ENCODE data around the gene MAP2. TPM values are rescaled to one million over a fixed set of nuclear protein-coding genes. Genes with fewer than 3 reads are reported as not detected.

The MAP2 gene
- total and polyA plus RNA-seq, 4 donors: 0.70 to 4.2 (median 1.9) TPM

- Histone ChIP-seq H3K4me3 (ENCODE audit: low read depth in 1 of 3, low read length in 3 of 3) (no peak overlapping the region), H3K27me3 (ENCODE audit: control insufficient read depth in 4 of 4, insufficient read depth in 4 of 4, low read length in 3 of 4) (peaks cover 0 to 3% (median 0%) of the 10 kb centered on the region in 4 donors), H3K4me1 (ENCODE audit: control insufficient read depth in 4 of 4, insufficient read depth in 4 of 4, low read length in 3 of 4) (no peaks in the 10 kb centered on the region), H3K9ac (ENCODE audit: low read depth in 1 of 2, low read length in 2 of 2) (no peak overlapping the region), H3K36me3 (ENCODE audit: control insufficient read depth in 4 of 4, insufficient read depth in 3 of 4, low read depth in 1 of 4, low read length in 3 of 4) (no peaks in the 10 kb centered on the region), H3K27ac (ENCODE audit: low read depth in 1 of 2, low read length in 2 of 2) (no peak overlapping the region), H3K9me3 (ENCODE audit: control insufficient read depth in 4 of 4, low read length in 3 of 4) (no peaks in the 10 kb centered on the region)
- no peak for TF ChIP-seq RXRA (IDR thresholded peaks at IDR 0.05)
- TF ChIP-seq NR2F2 (IDR thresholded peaks at IDR 0.05): no peak
- TF ChIP-seq EGR1 (IDR thresholded peaks at IDR 0.05; ENCODE audit: low read depth in 2 of 2): no peak
- TF ChIP-seq HNF4G (IDR thresholded peaks at IDR 0.05): no peak
- no peak for TF ChIP-seq JUND (IDR thresholded peaks at IDR 0.05)
- no peak for TF ChIP-seq YY1 (IDR thresholded peaks at IDR 0.05)
- no peak for TF ChIP-seq GABPA (IDR thresholded peaks at IDR 0.05 in 1 of 2, conservative IDR thresholded peaks at IDR 0.05 in 1 of 2)
- TF ChIP-seq HNF4A (conservative IDR thresholded peaks at IDR 0.05): no peak
- TF ChIP-seq CTCF (IDR thresholded peaks at IDR 0.05; ENCODE audit: low read depth, low read length, missing input control): no peak
- TF ChIP-seq FOXA2 (IDR thresholded peaks at IDR 0.05): no peak
- TF ChIP-seq, protein P1, sequence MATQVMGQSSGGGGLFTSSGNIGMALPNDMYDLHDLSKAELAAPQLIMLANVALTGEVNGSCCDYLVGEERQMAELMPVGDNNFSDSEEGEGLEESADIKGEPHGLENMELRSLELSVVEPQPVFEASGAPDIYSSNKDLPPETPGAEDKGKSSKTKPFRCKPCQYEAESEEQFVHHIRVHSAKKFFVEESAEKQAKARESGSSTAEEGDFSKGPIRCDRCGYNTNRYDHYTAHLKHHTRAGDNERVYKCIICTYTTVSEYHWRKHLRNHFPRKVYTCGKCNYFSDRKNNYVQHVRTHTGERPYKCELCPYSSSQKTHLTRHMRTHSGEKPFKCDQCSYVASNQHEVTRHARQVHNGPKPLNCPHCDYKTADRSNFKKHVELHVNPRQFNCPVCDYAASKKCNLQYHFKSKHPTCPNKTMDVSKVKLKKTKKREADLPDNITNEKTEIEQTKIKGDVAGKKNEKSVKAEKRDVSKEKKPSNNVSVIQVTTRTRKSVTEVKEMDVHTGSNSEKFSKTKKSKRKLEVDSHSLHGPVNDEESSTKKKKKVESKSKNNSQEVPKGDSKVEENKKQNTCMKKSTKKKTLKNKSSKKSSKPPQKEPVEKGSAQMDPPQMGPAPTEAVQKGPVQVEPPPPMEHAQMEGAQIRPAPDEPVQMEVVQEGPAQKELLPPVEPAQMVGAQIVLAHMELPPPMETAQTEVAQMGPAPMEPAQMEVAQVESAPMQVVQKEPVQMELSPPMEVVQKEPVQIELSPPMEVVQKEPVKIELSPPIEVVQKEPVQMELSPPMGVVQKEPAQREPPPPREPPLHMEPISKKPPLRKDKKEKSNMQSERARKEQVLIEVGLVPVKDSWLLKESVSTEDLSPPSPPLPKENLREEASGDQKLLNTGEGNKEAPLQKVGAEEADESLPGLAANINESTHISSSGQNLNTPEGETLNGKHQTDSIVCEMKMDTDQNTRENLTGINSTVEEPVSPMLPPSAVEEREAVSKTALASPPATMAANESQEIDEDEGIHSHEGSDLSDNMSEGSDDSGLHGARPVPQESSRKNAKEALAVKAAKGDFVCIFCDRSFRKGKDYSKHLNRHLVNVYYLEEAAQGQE (IDR thresholded peaks at IDR 0.05): no peak
- no peak for TF ChIP-seq FOXA1 (IDR thresholded peaks at IDR 0.05)
- TF ChIP-seq, protein P2, sequence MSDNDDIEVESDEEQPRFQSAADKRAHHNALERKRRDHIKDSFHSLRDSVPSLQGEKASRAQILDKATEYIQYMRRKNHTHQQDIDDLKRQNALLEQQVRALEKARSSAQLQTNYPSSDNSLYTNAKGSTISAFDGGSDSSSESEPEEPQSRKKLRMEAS (IDR thresholded peaks at IDR 0.05): no peak
- no peak for DNase-seq (ENCODE audit: low spot score)
These were observed 160.6 kb downstream of the MAP2 start for GRCh38 chr2:209584472-209584871.

- Histone ChIP-seq H3K4me1 (ENCODE audit: control insufficient read depth in 4 of 4, insufficient read depth in 4 of 4, low read length in 3 of 4) (no peaks in the 10 kb centered on the region), H3K4me3 (ENCODE audit: low read depth in 1 of 3, low read length in 3 of 3) (no peak overlapping the region), H3K27ac (ENCODE audit: low read depth in 1 of 2, low read length in 2 of 2) (no peak overlapping the region), H3K36me3 (ENCODE audit: control insufficient read depth in 4 of 4, insufficient read depth in 3 of 4, low read depth in 1 of 4, low read length in 3 of 4) (no peaks in the 10 kb centered on the region), H3K9me3 (ENCODE audit: control insufficient read depth in 4 of 4, low read length in 3 of 4) (no peaks in the 10 kb centered on the region), H3K9ac (ENCODE audit: low read depth in 1 of 2, low read length in 2 of 2) (no peak overlapping the region), H3K27me3 (ENCODE audit: control insufficient read depth in 4 of 4, insufficient read depth in 4 of 4, low read length in 3 of 4) (peaks cover 0 to 3% (median 0%) of the 10 kb centered on the region in 4 donors)
- no peak for DNase-seq (ENCODE audit: low spot score)
- 68% methylated on average over 5 of the region's 5 CpGs for WGBS
- TF ChIP-seq FOXA2 (IDR thresholded peaks at IDR 0.05) (no peak), HNF4G (IDR thresholded peaks at IDR 0.05) (no peak), YY1 (IDR thresholded peaks at IDR 0.05) (no peak), ATF3 (IDR thresholded peaks at IDR 0.05) (no peak), FOXA1 (IDR thresholded peaks at IDR 0.05) (no peak), SP1 (IDR thresholded peaks at IDR 0.05) (no peak), EGR1 (IDR thresholded peaks at IDR 0.05; ENCODE audit: low read depth in 2 of 2) (no peak), NR2F2 (IDR thresholded peaks at IDR 0.05) (no peak), HNF4A (conservative IDR thresholded peaks at IDR 0.05) (no peak), TAF1 (conservative IDR thresholded peaks at IDR 0.05) (no peak), RXRA (IDR thresholded peaks at IDR 0.05) (no peak), JUND (IDR thresholded peaks at IDR 0.05) (no peak), GABPA (IDR thresholded peaks at IDR 0.05 in 1 of 2, conservative IDR thresholded peaks at IDR 0.05 in 1 of 2) (no peak), RAD21 (IDR thresholded peaks at IDR 0.05) (no peak)
- TF ChIP-seq, protein P3, sequence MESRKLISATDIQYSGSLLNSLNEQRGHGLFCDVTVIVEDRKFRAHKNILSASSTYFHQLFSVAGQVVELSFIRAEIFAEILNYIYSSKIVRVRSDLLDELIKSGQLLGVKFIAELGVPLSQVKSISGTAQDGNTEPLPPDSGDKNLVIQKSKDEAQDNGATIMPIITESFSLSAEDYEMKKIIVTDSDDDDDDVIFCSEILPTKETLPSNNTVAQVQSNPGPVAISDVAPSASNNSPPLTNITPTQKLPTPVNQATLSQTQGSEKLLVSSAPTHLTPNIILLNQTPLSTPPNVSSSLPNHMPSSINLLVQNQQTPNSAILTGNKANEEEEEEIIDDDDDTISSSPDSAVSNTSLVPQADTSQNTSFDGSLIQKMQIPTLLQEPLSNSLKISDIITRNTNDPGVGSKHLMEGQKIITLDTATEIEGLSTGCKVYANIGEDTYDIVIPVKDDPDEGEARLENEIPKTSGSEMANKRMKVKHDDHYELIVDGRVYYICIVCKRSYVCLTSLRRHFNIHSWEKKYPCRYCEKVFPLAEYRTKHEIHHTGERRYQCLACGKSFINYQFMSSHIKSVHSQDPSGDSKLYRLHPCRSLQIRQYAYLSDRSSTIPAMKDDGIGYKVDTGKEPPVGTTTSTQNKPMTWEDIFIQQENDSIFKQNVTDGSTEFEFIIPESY (IDR thresholded peaks at IDR 0.05): no peak
- TF ChIP-seq, protein P1 (IDR thresholded peaks at IDR 0.05): no peak
- TF ChIP-seq, protein P2 (IDR thresholded peaks at IDR 0.05): no peak
These were observed 161.1 kb downstream of the MAP2 start for GRCh38 chr2:209584915-209585314.

All from liver (tissue), 9 donors.